K562 (cell line): ENCODE data around the gene PRPF8. TPM values are rescaled to one million over a fixed set of nuclear protein-coding genes. Genes with fewer than 3 reads are reported as not detected.

ENCODE experiments used
- ATAC-seq: fragments of 200-7000 bp; cut with Tn5 transposase; 3 replicates; pipeline ENCODE4 v1.9.1; 2020; ENCODE audit warnings: moderate library complexity
- BruUV-seq: library from RNA; stranded (reverse); fragments of 400-500 nt; replicated peaks from 2 replicates; lab custom pipeline; 2021; lab: Mats Ljungman, UMichigan
- CTCF ChIA-PET: fragments of 300-600 bp; formaldehyde crosslinking; extraction: SDS; loops from one replicate; lab custom pipeline; 2021; ENCODE audit warnings: low intra/inter-chr PET ratio; lab: Yijun Ruan, JAX
- POLR2A ChIA-PET: fragments of 300-600, 350-650 bp; sonication (Branson Sonifier 250); formaldehyde crosslinking; extraction: SDS; loops from one replicate; lab custom pipeline; 2021; ENCODE audit warnings: antibody characterized with exemption, inconsistent platforms; lab: Yijun Ruan, JAX
- DNase-seq, 4 experiments: peaks; one replicate each; pipeline versions ENCODE4 v3.0.0 to v3.0.0-alpha.2; 2011 to 2018; ENCODE audit warnings: low spot score in 3 of 4, mixed read lengths in 3 of 4; ENCODE audit errors: extremely low read depth in 1 of 4
- FAIRE-seq: peaks from 2 replicates; lab custom pipeline; 2011; peaks lifted over from hg19 to GRCh38; lab: Jason Lieb, UNC
- H2AFZ ChIP-seq: 2 replicates; pipeline ENCODE4 v1.6.0; 2011; ENCODE audit warnings: low read depth, low read length, control low read depth, inconsistent platforms
- H3K27ac ChIP-seq: fragments of 200-600 bp; 3 replicates; pipeline ENCODE4 v1.8.0; 2011; ENCODE audit warnings: low read depth, mild to moderate bottlenecking, control low read depth, inconsistent platforms, low read length, moderate library complexity, mixed read lengths; ENCODE audit errors: extremely low read depth
- H3K27me3 ChIP-seq, 2 experiments: fragments of 300-600 bp in 1 of 2; 2 replicates in 1 of 2; 3 replicates in 1 of 2; pipeline versions ENCODE4 v1.6.0 to v1.8.0; 2011; ENCODE audit warnings: inconsistent platforms in 2 of 2, low read length in 2 of 2, mild to moderate bottlenecking in 1 of 2, mixed read lengths in 1 of 2, moderate library complexity in 1 of 2; ENCODE audit not compliant: control insufficient read depth in 2 of 2, insufficient read depth in 2 of 2
- H3K36me3 ChIP-seq: fragments of 300-600 bp; 3 replicates; pipeline ENCODE4 v1.8.0; 2011; ENCODE audit warnings: mild to moderate bottlenecking, low read length, inconsistent platforms; ENCODE audit not compliant: control insufficient read depth, insufficient read depth
- H3K4me1 ChIP-seq, 2 experiments: fragments of 200-600 bp in 1 of 2; replicated peaks in 1 of 2; 2 replicates in 1 of 2; 3 replicates in 1 of 2; pipeline versions ENCODE4 v1.5.1 to v1.8.0; 2011; ENCODE audit warnings: inconsistent platforms in 2 of 2, low read length in 2 of 2, mild to moderate bottlenecking in 1 of 2, mixed read lengths in 1 of 2, moderate library complexity in 1 of 2; ENCODE audit not compliant: control insufficient read depth in 2 of 2, insufficient read depth in 2 of 2
- H3K4me2 ChIP-seq: 2 replicates; pipeline ENCODE4 v1.6.1; 2011; ENCODE audit warnings: low read length, control low read depth, inconsistent platforms, mixed read lengths; ENCODE audit not compliant: insufficient read depth
- H3K4me3 ChIP-seq: fragments of 200-600 bp; sonication (generic), shearing (Covaris generic); 2 replicates; pipeline ENCODE4 v1.5.1; 2016; ENCODE audit warnings: control low read depth, inconsistent platforms
- H3K79me2 ChIP-seq: fragments of 200-600 bp; 3 replicates; pipeline ENCODE4 v1.8.0; 2011; ENCODE audit warnings: low read length, inconsistent platforms; ENCODE audit not compliant: control insufficient read depth, insufficient read depth
- H3K9ac ChIP-seq, 2 experiments: 2 replicates each; pipeline versions ENCODE4 v1.6.0 to v1.6.1; 2011; ENCODE audit warnings: low read depth in 2 of 2, low read length in 2 of 2, control low read depth in 1 of 2, inconsistent platforms in 1 of 2, mild to moderate bottlenecking in 1 of 2, mixed read lengths in 1 of 2; ENCODE audit not compliant: insufficient read depth in 1 of 2
- H3K9me1 ChIP-seq: one replicate; pipeline ENCODE4 v1.6.0; 2011; ENCODE audit warnings: inconsistent platforms, mild to moderate bottlenecking, low read length, moderate library complexity; ENCODE audit not compliant: control insufficient read depth, insufficient read depth
- H3K9me3 ChIP-seq: replicated peaks from 2 replicates; pipeline ENCODE4 v1.5.1; 2011; ENCODE audit warnings: low read depth, low read length, inconsistent platforms; ENCODE audit not compliant: control insufficient read depth, insufficient read depth
- H4K20me1 ChIP-seq: replicated peaks from 2 replicates; pipeline ENCODE4 v1.6.1; 2011; ENCODE audit warnings: low read length, inconsistent platforms, mixed read lengths; ENCODE audit not compliant: control insufficient read depth, insufficient read depth
- ATF1 ChIP-seq, 2 experiments: fragments of 450-650 bp in 1 of 2; IDR thresholded peaks; 2 replicates each; pipeline ENCODE4 v1.6.1; 2016; ENCODE audit warnings: missing compliant biosample characterization in 1 of 2, missing genetic modification characterization in 1 of 2
- ATF7 ChIP-seq: fragments of 450-650 bp; IDR thresholded peaks from 2 replicates; pipeline ENCODE4 v1.7.1; 2014; ENCODE audit warnings: mild to moderate bottlenecking, moderate library complexity
- CEBPG ChIP-seq, 3 experiments: fragments of 200-800 bp in 1 of 3; sonication (Bioruptor generic) in 1 of 3; sonication (generic) in 1 of 3; formaldehyde crosslinking in 1 of 3; IDR thresholded peaks in 2 of 3; conservative IDR thresholded peaks in 1 of 3; 2 replicates each; pipeline versions ENCODE4 v1.6.1 to v1.8.0; 2016 to 2022; ENCODE audit warnings: missing compliant biosample characterization in 2 of 3, missing genetic modification characterization in 2 of 3, mild to moderate bottlenecking in 1 of 3, missing genetic modification reagents in 1 of 3
- CHD4 ChIP-seq: fragments of 200-600 bp; sonication (generic); IDR thresholded peaks from 3 replicates; pipeline ENCODE4 v1.6.1; 2012; ENCODE audit warnings: low read depth, mild to moderate bottlenecking, mixed read lengths, low read length, inconsistent platforms; ENCODE audit not compliant: insufficient read depth, insufficient replicate concordance, poor library complexity, severe bottlenecking
- MTA3 ChIP-seq: fragments of 450-650 bp; formaldehyde crosslinking; IDR thresholded peaks from 2 replicates; pipeline ENCODE4 v1.6.1; 2017; ENCODE audit warnings: mild to moderate bottlenecking, borderline replicate concordance
- NRF1 ChIP-seq, 2 experiments: fragments of 450-650 bp; IDR thresholded peaks in 1 of 2; conservative IDR thresholded peaks in 1 of 2; 2 replicates each; pipeline ENCODE4 v1.6.1; 2014; ENCODE audit warnings: mild to moderate bottlenecking in 2 of 2
- POLR2G ChIP-seq: fragments of 200-400 bp; formaldehyde crosslinking; IDR thresholded peaks from 2 replicates; pipeline ENCODE4 v1.6.1; 2017; ENCODE audit warnings: low read depth, mild to moderate bottlenecking, antibody characterized with exemption, low read length, moderate library complexity
- RBFOX2 ChIP-seq: fragments of 200-400 bp; formaldehyde crosslinking; IDR thresholded peaks from 2 replicates; pipeline ENCODE4 v1.6.1; 2017; ENCODE audit warnings: low read depth, mild to moderate bottlenecking, low read length, moderate library complexity
- WHSC1 ChIP-seq: IDR thresholded peaks from one replicate; pipeline ENCODE4 v1.6.1; 2012; ENCODE audit warnings: low read length, control low read depth, inconsistent platforms
- WGBS: fragments of 100-300 bp; shearing (Covaris generic); methylation state at CpG from one replicate; pipeline ENCODE4 v1.1.6; 2016; ENCODE audit warnings: low coverage, mixed read lengths; ENCODE audit not compliant: insufficient coverage; ENCODE audit errors: missing lambda C conversion rate; 5-methylcytosine and 5-hydroxymethylcytosine counted together
- in situ Hi-C: fragments of 300-500 bp; cut with MboI; formaldehyde crosslinking; loops from 4 replicates; pipeline ENCODE4 v1.15.0; 2018; ENCODE audit warnings: inconsistent platforms, mixed read lengths
- intact Hi-C: fragments of 100-400 bp; cut with micrococcal nuclease; formaldehyde crosslinking; loops from 2 replicates; pipeline ENCODE4 v1.14.2; 2022
- polyA plus RNA-seq, 8 experiments: library from polyadenylated mRNA; depleted of rRNA in 4 of 8; stranded (reverse) in 5 of 8; unstranded in 3 of 8; fragments of >200 nt; fragmentation: Nextera tagmentation in 2 of 8; fragmentation: Illumina TruSeq in 1 of 8; extraction: Ambion mirVana in 2 of 8; extraction: Trizol in 1 of 8; gene quantifications; 2 replicates each; pipeline versions ENCODE4 v1.2.1 to v1.2.3, GENCODE V29; 2011 to 2014; ENCODE audit warnings: inconsistent platforms in 1 of 8, missing spikeins in 1 of 8
- total RNA-seq, 7 experiments: library from RNA; depleted of rRNA in 6 of 7; stranded (reverse); fragments of >200 nt in 6 of 7; fragmentation: Illumina TruSeq in 2 of 7; extraction: Trizol in 2 of 7; gene quantifications; 2 replicates each; pipeline versions ENCODE4 v1.2.1 to v1.2.3, GENCODE V29; 2011 to 2021; ENCODE audit warnings: low replicate concordance in 1 of 7
- TF ChIP-seq, protein P1 (sequence below), 3 experiments: fragments of 200-800 bp in 1 of 3; sonication (Bioruptor generic) in 1 of 3; sonication (generic) in 1 of 3; formaldehyde crosslinking in 1 of 3; IDR thresholded peaks; 2 replicates each; pipeline versions ENCODE4 v1.6.1 to v1.8.0; 2016 to 2022; ENCODE audit warnings: mild to moderate bottlenecking in 2 of 3, missing compliant biosample characterization in 2 of 3, missing genetic modification characterization in 2 of 3, missing genetic modification reagents in 1 of 3
- TF ChIP-seq, protein P2 (sequence below), 2 experiments: fragments of 150-350 bp in 1 of 2; IDR thresholded peaks; 2 replicates each; pipeline ENCODE4 v1.6.1; 2012 to 2016; ENCODE audit warnings: low read depth in 2 of 2, low read length in 2 of 2, mild to moderate bottlenecking in 1 of 2, moderate library complexity in 1 of 2

PRPF8 gene
- total and polyA plus RNA-seq, 9 of the 15 experiments (the other 6 are each of a cell fraction or from before 2014, with no cell fraction given) = 64.3 to 294 (median 85.9) TPM

DNA sequence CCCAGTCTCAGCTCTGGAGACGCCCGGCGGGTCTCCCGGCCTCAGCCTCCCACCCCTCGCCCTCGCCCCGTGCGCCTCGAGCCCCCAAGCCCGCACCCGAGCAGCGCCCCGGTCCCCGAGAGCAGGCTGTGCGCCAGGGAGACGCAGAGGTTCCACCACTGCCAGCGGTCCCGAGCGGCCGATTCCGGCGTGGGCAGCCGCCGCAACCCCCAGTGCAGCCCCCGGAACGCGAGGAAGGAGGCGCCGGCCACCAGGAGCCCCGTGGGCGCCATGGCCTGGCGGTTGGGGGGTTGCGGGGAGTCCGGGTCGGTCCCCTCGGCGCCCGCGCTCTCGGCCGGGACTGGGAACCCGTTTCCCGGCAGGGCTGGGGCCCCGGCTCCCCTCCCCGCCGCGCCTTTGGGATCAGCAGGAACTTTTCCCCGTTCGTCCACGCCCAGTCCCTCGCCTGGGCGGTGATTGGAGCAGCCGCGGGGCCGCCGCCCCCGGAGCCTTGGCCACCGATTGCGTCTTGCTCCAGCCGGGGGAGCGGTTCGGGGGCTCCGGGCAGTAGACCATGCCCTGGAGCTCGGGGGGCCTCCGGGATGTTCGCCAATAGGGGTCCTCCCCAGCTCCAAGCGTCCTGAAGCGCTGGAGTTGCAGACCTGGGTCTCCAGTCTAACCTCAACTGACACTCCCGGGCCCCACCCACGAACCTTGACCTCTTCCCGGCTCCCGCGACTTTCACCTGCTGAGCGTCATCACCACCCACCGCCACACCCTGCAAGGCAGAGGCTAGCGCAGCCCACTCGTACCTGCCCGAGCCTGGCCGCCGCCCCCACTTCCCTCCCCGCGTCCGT is 25.5 kb upstream of the PRPF8 start, which contains the start of gene TLCD2:
Gene TLCD2 (minus strand): TSS at position 407 of the 836 bp plus-strand sequence. CDS start 135 bp downstream, at position 272.
- Histone ChIP-seq H3K4me2 (peak within 1 kb of the TSS; percentile 67), H3K79me2 (peaks cover 35% of the 10 kb centered on the region), H3K4me1 (peaks cover 35 to 67% of the 10 kb centered on the region in 2 experiments), H3K36me3 (peaks cover 25% of the 10 kb centered on the region; the same call in 2 of the 3 replicates), H3K27ac (peak within 1 kb of the TSS; percentile 66), H3K4me3 (peak within 1 kb of the TSS; percentile 53), H3K27me3 (no peaks in the 10 kb centered on the region), H4K20me1 (0 out of 2 replicates have a peak, but pooled peaks cover 3% of the 10 kb centered on the region), H3K9me3 (no peaks in the 10 kb centered on the region), H3K9me1 (no peaks in the 10 kb centered on the region), H3K9ac (peak within 1 kb of the TSS; percentile 65 to 92; a peak in 3 of 4 replicates), H2AFZ (peak within 1 kb of the TSS; percentile 81)
- 4% methylated on average over 27 of the region's 83 CpGs for WGBS
- intact Hi-C loops (no loop called here), in situ Hi-C loops (loop anchor here (5.0 to 10.0 kb wide), 2 partner anchors 38 to 325 kb away; partner anchors contain the start of gene DPH1)
- ChIA-PET CTCF (no interaction called here), POLR2A (no interaction called here)
- DNase-seq (peak; percentile 64 to 65 (median 64)), FAIRE-seq (no peak), ATAC-seq (peak; percentile 70)
- BruUV-seq = no TSS peak
- TF ChIP-seq WHSC1 (no peak), MTA3 (peak; percentile 42; the same call in 1 of the 2 replicates), ATF7 (peak; percentile 30; the same call in 1 of the 2 replicates), RBFOX2 (peak; percentile 88), ATF1 (CRISPR knock-in tag; IDR thresholded peaks at IDR 0.05) (no peak), ATF1 (tag; IDR thresholded peaks at IDR 0.05) (peak; percentile 38; the same call in 1 of the 2 replicates), CHD4 (no peak), CEBPG (CRISPR knock-in tag; IDR thresholded peaks at IDR 0.05) (peak; percentile 87), CEBPG (tag; conservative IDR thresholded peaks at IDR 0.05 in 1 of 2, IDR thresholded peaks at IDR 0.05 in 1 of 2) (peak in 1 of 2 experiments; percentile 50; a peak in 1 of 4 replicates), POLR2G (peak; percentile 93), NRF1 (conservative IDR thresholded peaks at IDR 0.05 in 1 of 2, IDR thresholded peaks at IDR 0.05 in 1 of 2) (peak; percentile 50 to 61)
- TF ChIP-seq, protein P1, sequence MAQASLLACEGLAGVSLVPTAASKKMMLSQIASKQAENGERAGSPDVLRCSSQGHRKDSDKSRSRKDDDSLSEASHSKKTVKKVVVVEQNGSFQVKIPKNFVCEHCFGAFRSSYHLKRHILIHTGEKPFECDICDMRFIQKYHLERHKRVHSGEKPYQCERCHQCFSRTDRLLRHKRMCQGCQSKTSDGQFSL (CRISPR knock-in tag; IDR thresholded peaks at IDR 0.05) = peak; percentile 62; the same call in 1 of the 2 replicates
- TF ChIP-seq, protein P1 (tag; IDR thresholded peaks at IDR 0.05) = no peak; a peak in 1 of 4 replicates
- TF ChIP-seq, protein P2, sequence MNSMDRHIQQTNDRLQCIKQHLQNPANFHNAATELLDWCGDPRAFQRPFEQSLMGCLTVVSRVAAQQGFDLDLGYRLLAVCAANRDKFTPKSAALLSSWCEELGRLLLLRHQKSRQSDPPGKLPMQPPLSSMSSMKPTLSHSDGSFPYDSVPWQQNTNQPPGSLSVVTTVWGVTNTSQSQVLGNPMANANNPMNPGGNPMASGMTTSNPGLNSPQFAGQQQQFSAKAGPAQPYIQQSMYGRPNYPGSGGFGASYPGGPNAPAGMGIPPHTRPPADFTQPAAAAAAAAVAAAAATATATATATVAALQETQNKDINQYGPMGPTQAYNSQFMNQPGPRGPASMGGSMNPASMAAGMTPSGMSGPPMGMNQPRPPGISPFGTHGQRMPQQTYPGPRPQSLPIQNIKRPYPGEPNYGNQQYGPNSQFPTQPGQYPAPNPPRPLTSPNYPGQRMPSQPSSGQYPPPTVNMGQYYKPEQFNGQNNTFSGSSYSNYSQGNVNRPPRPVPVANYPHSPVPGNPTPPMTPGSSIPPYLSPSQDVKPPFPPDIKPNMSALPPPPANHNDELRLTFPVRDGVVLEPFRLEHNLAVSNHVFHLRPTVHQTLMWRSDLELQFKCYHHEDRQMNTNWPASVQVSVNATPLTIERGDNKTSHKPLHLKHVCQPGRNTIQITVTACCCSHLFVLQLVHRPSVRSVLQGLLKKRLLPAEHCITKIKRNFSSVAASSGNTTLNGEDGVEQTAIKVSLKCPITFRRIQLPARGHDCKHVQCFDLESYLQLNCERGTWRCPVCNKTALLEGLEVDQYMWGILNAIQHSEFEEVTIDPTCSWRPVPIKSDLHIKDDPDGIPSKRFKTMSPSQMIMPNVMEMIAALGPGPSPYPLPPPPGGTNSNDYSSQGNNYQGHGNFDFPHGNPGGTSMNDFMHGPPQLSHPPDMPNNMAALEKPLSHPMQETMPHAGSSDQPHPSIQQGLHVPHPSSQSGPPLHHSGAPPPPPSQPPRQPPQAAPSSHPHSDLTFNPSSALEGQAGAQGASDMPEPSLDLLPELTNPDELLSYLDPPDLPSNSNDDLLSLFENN (IDR thresholded peaks at IDR 0.05; ENCODE audit: low read depth in 2 of 2, low read length in 2 of 2) = no peak
